Measurements from ENCODE around the gene WWOX.

The WWOX gene

DNA sequence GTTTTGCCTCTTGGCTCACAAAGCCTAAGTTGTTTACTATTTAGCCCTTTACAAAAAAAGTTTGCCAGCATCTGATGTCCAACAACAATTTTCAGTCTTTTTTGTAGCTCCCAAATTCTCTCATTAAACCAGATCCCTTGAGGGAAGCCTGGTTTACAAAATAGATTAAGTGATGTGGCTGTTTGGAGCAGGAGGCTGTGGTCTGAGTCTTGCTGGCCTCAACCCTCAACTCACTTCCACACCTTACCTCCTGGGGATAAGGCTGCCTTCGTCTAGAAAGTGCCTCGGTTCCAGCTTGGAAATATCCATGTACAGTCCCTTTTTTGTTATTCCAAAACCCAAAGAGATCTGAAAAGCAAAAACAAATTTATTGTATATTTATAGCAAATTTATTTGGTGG, 138.4 kb downstream of the WWOX start:
- Histone ChIP-seq H3K9me3 (no peaks in the 10 kb centered on the region), H3K36me3 (no peaks in the 10 kb centered on the region), H3K27me3 (no peaks in the 10 kb centered on the region), H3K4me3 (ENCODE audit: low read depth in 1 of 2, low read length in 1 of 2) (no peak overlapping the region), H3K27ac (no peak overlapping the region), H3K4me1 (ENCODE audit: control insufficient read depth in 1 of 2, insufficient read depth in 1 of 2, low read depth in 1 of 2, low read length in 1 of 2) (no peaks in the 10 kb centered on the region)
- no peak for TF ChIP-seq CTCF (IDR thresholded peaks at IDR 0.05)

DNA sequence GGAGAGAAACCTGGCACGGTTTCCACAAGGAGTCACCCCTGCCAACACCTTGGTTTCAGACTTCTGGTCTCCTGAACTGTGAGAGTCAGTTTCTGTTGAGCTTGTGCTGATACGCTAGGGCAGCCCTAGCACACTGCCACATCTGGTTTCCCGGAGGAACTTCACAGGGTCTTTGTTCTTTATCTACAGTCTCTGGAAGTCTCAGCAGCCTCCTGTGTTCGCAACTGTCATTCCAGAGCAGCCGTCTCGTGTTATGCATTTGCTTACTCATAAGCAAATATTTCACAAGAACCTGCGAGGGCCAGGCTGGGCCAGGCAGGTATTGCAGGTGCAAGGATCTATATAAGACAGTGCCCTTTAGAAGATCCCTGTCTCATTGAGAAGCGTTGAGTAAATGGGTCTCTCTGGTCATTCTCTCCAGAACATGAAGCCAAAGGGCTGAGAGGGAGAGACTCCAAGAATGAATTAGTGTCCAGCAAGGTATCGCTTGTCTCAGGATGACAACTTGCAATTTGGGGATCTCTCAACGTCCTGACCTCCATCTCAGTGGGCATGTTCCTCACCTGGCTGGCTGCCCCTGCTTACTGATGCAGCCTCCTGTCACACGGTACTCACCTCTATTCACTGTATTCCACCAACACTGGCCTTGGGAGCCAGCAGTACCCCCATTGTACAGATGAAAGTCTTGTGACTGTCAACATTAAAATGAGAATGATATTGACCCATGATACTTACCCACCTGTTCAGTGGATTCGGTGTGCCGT, 141.2 kb downstream of the WWOX start:
- H3K36me3 ChIP-seq = no peaks in the 10 kb centered on the region
- no peak overlapping the region for H3K27ac ChIP-seq
- no peaks in the 10 kb centered on the region for H3K9me3 ChIP-seq
- no peak overlapping the region for H3K4me3 ChIP-seq (ENCODE audit: low read depth in 1 of 2, low read length in 1 of 2)
- no peaks in the 10 kb centered on the region for H3K27me3 ChIP-seq
- no peaks in the 10 kb centered on the region for H3K4me1 ChIP-seq (ENCODE audit: control insufficient read depth in 1 of 2, insufficient read depth in 1 of 2, low read depth in 1 of 2, low read length in 1 of 2)
- TF ChIP-seq CTCF (IDR thresholded peaks at IDR 0.05) = no peak

DNA sequence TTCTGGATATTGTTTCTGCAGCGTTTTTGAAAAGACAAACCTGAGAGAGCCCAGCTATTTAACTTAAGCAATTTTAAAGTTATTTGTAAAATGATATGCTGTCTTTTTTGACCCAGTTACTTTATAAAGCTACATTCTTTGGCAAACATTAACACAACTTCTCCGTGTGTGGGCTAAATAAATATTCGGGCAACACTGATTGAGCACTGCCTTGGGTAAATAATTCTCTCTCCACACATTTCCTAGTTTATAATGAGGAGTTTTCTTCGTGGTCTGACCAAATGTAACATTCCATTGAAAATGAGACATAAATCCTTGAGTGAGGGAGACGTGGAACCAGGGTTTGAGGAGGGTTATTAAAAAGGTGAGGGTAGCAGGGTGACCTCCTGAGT, 142.8 kb downstream of the WWOX start:
- H3K36me3 ChIP-seq = no peaks in the 10 kb centered on the region
- H3K4me3 ChIP-seq (ENCODE audit: low read depth in 1 of 2, low read length in 1 of 2) = no peak overlapping the region
- H3K4me1 ChIP-seq (ENCODE audit: control insufficient read depth in 1 of 2, insufficient read depth in 1 of 2, low read depth in 1 of 2, low read length in 1 of 2) = no peaks in the 10 kb centered on the region
- no peaks in the 10 kb centered on the region for H3K9me3 ChIP-seq
- no peaks in the 10 kb centered on the region for H3K27me3 ChIP-seq
- TF ChIP-seq CTCF (IDR thresholded peaks at IDR 0.05) = no peak
- no peak overlapping the region for H3K27ac ChIP-seq

GRCh38 chr16:78244131-78244895, 144.9 kb downstream of the WWOX start:
- Histone ChIP-seq H3K27me3 (no peaks in the 10 kb centered on the region), H3K9me3 (no peaks in the 10 kb centered on the region), H3K4me1 (ENCODE audit: control insufficient read depth in 1 of 2, insufficient read depth in 1 of 2, low read depth in 1 of 2, low read length in 1 of 2) (no peaks in the 10 kb centered on the region), H3K27ac (no peak overlapping the region), H3K4me3 (ENCODE audit: low read depth in 1 of 2, low read length in 1 of 2) (no peak overlapping the region), H3K36me3 (no peaks in the 10 kb centered on the region)
- TF ChIP-seq CTCF (IDR thresholded peaks at IDR 0.05) = no peak

DNA sequence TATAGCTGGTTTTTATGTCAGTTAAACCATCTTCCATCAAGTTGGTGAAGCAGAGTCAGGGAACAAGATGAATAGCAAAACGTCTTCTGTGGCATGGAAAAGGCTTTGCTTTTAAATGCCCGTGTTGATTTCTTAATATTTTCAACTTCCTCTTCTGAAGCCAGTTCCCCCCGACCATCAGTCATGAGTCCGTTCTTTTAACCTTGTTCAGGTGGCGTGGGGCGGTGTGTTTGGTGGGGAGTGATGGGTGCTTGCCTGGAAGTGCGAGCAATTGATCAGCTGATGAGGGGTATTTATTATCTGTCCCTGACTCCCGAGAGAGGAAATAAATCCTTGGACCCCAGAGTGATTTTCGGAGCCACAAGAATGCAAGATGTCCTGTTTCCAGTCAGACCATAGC, 147.1 kb downstream of the WWOX start:
- H3K27me3 ChIP-seq = no peaks in the 10 kb centered on the region
- no peak for TF ChIP-seq CTCF (IDR thresholded peaks at IDR 0.05)
- H3K4me1 ChIP-seq (ENCODE audit: control insufficient read depth in 1 of 2, insufficient read depth in 1 of 2, low read depth in 1 of 2, low read length in 1 of 2) = no peaks in the 10 kb centered on the region
- no peak overlapping the region for H3K27ac ChIP-seq
- H3K36me3 ChIP-seq = no peaks in the 10 kb centered on the region
- no peaks in the 10 kb centered on the region for H3K9me3 ChIP-seq
- H3K4me3 ChIP-seq (ENCODE audit: low read depth in 1 of 2, low read length in 1 of 2) = no peak overlapping the region
